GM18519 (cell line): ENCODE measurements around the gene MFSD2B.
"Not testable (repeated sequence)": the region's sequence is repeated elsewhere in the genome, so short reads cannot be mapped to it uniquely, and the experiment has no call there.

Experiments used
- ATAC-seq: cut with Tn5 transposase; IDR thresholded peaks from one replicate; pipeline ENCODE4 v1.9.1; 2021; ENCODE audit warnings: mild to moderate bottlenecking, moderate library complexity; ENCODE audit not compliant: unreplicated experiment, low FRiP score

The MFSD2B gene

GRCh38 chr2:24009680-24010476, at the start of gene MFSD2B:
Gene MFSD2B, plus strand, starts transcription at chr2:24010085. Its CDS starts 12 bp downstream, at chr2:24010097.
- no peak for ATAC-seq

GRCh38 chr2:23967846-23968245, 42.0 kb upstream of the MFSD2B start:
- ATAC-seq, result no peak

GRCh38 chr2:23976883-23977282, 33.0 kb upstream of the MFSD2B start:
- ATAC-seq, result no peak

GRCh38 chr2:23988371-23988770, 21.5 kb upstream of the MFSD2B start:
- no peak for ATAC-seq

- no peak for ATAC-seq
Observed at GRCh38 chr2:23992931-23993330, 17.0 kb upstream of the MFSD2B start.

- no peak for ATAC-seq
Observed at GRCh38 chr2:23993736-23994269, 16.1 kb upstream of the MFSD2B start.

- no peak for ATAC-seq
Observed at GRCh38 chr2:23994567-23994966, 15.3 kb upstream of the MFSD2B start.

GRCh38 chr2:24007693-24008092, 2.2 kb upstream of the MFSD2B start:
- no peak for ATAC-seq

- ATAC-seq, result no peak
Observed at GRCh38 chr2:24008672-24009366, 1.1 kb upstream of the MFSD2B start.

GRCh38 chr2:24009367-24009679, 562 bp upstream of the MFSD2B start:
- ATAC-seq, result no peak

GRCh38 chr2:24010477-24011249, 778 bp downstream of the MFSD2B start:
- no peak for ATAC-seq

- no peak for ATAC-seq
Observed at GRCh38 chr2:24011250-24012104, 1.6 kb downstream of the MFSD2B start.

- ATAC-seq, result no peak
Observed at GRCh38 chr2:24012521-24013188, 2.8 kb downstream of the MFSD2B start.

- not testable (repeated sequence) for ATAC-seq
Observed at GRCh38 chr2:24014902-24015301, 5.0 kb downstream of the MFSD2B start.

GRCh38 chr2:24015562-24016375, 5.9 kb downstream of the MFSD2B start:
- ATAC-seq, result no peak

GRCh38 chr2:24016376-24016761, 6.5 kb downstream of the MFSD2B start:
- ATAC-seq, result no peak

GRCh38 chr2:24016853-24017703, 7.2 kb downstream of the MFSD2B start:
- no peak for ATAC-seq

- no peak for ATAC-seq
Observed at GRCh38 chr2:24017711-24018110, 7.8 kb downstream of the MFSD2B start.
